ENCODE results near the gene GATA2.

GATA2 gene

DNA sequence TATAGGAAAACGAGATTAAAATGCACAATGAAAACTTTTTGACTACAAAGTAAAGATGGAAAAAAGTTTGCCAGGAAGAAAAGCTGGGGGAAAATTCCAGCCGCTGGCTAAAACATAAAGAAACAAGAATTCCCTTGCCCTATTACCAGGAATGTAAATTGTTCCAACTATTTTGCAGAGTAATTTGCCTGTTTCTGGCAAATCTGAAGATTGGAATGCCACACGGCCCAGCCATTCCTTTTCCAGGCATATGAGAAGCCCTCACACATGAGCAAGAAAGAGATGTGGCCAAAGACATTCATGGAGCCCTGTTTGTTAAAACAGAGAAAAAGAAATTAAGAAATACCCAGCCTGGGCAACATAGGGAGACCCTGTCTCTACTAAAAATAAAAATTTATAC lies 8.4 kb upstream of the GATA2 start:
- FAIRE-seq: no peak

GRCh38 chr3:128500556-128500955 lies 7.6 kb upstream of the GATA2 start:
- FAIRE-seq: no peak

GRCh38 chr3:128499724-128500275 lies 6.8 kb upstream of the GATA2 start:
- FAIRE-seq: no peak

DNA sequence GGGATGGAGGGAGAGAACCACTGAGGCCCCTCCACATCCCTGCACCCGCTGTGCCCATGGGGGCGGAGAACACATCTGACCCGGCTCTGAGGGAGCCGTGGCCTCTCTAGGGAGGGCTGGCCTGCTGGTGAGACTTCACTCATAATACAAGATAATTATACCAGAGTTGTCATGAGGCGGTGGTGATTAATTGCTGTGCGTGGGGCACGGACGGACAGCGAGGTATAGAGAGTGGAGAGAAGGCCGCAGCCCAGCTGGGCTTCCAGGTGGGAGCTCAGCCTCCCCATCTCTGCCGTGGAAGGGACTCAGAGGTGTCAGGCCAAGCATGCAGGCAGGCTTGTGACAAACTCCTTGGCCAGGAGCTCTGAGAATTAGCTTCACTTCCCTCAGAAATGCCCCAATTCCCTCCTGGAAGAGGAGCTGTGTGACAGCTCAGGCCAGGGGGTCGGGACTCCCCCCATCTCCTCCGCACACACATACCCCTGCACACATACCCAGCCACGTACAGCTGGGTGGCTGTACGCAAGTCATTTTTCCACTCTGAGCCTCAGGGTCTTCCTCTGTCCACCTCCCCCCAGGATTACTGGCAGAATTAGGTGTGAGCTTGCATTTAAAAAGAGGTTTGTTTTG lies 6.0 kb upstream of the GATA2 start:
- FAIRE-seq: no peak

- no peak for FAIRE-seq
Observed at GRCh38 chr3:128498127-128498626, 5.2 kb upstream of the GATA2 start.

DNA sequence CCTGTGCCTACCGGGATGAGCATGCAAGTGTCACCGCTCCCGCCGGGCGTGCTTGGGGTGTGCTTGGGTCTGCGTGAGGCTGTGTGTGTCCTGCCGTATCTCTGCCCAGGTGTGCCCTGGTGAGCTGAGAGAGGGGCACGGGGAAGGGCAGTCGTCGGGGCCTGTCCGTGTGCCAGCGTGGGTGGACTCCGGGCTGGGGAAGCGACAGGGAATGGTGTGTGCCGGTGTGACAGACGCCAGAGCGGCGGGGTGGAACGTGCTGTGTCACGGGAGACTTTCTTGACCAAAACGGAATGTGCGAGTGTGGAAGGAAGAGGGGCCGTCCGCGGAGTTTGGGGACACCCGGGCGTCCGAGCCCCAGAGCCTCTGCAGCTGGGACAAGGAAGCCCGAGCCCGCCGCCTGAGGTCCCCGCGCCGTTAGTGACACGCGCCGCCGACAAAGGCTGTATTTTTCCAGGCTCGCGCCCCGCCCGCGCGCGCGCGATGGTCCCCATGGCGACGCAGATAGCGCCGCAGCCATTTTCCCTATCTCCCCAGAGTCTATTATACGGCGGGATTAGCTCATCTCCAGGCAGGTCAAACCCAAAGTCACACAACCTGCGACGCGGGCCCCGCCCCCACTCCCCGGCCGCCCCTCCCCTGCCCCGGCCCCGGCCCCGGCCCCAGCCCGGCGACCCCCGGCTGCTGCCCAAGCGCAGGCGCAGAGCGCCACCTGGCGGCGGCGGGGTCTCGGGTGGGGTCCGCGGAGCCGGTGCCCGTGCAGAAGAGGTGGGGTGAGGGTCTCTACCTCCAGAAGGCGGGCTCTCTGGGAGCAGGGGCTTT lies 4.5 kb upstream of the GATA2 start:
- FAIRE-seq: no peak

DNA sequence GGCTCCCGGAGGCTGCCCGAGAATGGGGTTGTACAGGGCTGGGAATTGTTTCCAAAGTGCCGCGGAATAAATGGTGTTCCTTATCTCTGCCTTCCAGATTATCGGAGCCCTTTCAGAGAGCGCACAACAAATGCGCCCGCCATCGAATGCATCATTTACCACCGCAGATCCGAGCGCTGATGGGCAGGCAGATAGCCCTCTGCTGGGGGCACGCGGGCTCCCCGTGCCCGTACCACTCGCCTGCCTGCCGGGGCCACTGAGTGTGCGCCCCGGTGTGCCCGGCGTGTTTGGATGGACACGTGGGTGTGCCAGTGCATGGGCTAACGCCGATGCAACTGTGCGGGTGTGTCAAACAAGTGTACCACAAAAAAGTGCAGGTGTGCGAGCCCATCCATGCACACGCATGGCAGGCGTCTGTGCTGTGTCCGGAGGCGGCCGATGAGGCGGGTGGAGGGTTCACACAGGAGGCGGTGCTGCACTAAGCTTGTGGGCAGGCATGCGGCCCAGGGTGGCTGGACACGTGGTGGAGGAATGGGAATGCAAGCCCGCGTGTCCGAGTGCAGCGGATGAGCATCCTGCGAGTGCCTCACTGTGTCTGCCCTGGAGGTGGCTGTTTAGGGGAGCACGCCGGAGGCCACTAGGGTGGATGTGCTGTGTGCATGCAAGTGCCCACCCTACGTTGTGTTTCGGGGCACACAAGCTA lies 3.8 kb upstream of the GATA2 start:
- no peak for FAIRE-seq

DNA sequence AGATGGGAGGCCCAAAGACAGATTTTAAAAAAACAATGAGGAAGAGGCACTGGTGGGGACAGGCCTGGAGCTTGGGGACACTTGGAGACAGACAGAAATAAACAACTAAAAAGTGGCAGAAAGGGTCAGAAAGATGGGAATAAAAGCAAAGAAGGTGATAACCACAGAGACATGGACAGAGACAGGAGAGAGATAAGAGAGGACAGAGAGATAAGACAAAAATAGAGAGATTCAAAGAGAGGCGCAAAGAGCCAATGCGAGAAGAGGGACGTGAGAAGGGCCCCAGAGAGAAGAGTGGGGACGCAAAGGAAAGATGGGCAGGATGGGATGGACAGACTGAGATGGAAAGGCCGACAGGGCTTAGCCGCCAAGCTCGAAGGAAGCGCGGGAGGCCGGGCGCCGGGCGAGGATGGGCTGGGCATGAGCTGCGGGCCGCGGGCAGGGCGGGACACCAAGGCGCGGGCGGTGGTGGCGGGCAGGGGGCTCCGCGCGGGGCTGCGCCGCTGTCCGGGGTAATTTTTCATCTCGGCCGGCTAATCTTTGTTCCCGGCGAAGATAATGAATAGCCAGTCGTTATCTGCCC lies 3.1 kb upstream of the GATA2 start:
- no peak for FAIRE-seq

GRCh38 chr3:128495435-128495970 lies 2.5 kb upstream of the GATA2 start:
- no peak for FAIRE-seq

DNA sequence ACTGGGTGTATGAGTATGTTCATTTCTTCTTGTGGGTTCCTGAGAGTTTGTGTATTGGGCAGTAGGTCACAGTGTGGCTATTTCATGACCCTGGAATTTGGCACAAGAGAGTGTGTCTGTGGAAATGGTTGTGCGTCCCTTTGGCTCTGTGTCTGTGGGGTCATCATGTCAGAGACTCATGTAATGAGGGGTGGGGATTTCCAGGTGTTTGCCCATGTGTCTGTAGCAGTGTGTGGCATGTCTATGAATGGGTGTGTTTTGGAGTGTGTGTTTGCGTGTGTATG lies 1.3 kb upstream of the GATA2 start:
- FAIRE-seq: no peak

- FAIRE-seq: no peak
Observed at GRCh38 chr3:128493570-128494366, 767 bp upstream of the GATA2 start.

DNA sequence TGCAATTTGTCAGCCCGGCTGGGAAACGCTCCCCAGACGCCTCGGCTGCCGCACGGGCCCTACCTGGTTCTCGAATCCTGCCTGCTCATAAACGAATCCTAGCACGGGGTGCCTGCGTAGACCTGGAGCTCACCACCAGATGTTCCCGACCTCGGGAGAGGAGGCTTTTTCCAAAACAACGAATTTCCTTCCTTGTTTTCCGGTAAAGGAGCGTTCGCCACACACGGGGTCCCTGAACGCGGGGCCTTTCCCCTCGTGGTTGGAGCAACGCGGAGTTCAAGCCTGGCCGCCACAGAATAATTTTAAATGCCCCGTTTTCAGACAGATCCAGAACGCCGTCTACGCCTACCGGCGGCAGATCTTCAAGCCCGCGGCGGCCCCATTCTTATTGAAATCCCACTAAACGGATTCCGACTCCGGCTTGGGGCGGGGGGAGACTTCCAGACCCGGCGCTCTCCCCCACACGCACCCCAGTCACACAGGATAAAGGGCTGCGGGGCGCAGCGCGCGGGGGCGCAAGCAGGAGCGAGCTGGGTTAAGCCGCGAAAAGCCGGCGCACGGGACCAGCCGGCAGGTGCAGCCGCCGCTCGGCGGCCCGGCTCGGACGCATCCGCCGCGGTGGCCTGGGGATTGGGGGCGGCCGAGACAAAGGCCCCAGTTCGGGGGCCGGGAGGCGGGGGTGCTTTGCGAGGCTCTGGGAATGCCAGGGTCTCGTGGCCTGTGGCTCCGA lies 895 bp downstream of the GATA2 start:
- no peak for FAIRE-seq

DNA sequence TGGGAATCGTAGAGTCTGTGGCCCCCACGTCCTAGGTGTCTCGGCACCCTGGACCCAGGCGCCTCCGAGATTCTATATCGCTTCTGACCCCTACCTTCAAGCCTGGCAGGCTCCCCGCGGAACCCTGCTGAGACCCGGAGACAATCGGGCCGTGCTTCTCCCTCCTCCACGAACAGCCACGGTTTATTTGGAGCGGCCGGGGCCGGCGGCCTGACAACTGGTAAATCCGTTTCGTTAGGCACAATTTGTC lies 1.4 kb downstream of the GATA2 start:
- no peak for FAIRE-seq

DNA sequence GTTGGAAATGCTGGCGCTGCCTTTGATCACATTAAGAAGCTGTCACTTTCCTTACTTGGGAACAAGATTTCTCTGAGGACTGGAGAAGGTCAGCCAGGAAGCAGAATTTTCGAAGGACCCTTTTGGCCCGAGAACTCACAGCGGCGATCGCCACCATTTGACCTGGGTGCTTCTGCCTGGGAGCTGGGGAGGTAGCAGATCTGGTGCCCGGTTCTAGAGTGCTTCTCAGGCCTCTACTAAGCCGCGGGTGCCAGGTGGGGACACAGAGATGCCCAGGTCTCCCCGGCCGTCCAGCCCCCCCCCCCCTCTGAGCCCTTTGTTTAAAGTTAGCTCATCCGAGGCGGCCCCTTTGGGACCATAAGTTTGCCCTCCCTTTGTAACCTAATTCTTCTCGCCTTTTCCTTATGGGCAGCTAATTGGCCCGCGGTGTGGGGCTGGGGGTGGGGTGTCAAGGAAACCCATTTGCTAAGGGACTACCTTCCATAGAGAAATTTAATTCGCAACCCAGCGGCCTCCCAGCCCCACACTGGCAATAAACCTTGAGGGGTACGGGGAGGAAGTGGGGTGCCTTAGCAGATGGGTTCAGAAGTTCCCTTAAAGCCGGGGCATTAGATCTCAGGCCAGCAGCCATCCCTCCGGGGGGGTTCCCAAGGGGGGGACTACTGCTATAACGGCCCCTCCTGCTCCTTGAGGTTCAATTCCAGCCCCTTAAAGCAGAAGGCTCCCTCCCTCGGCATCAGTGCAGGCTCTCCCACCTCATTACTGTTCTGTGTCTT lies 1.9 kb downstream of the GATA2 start:
- no peak for FAIRE-seq

- FAIRE-seq: no peak
Observed at GRCh38 chr3:128490650-128490914, 2.4 kb downstream of the GATA2 start.

GRCh38 chr3:128489927-128490649 lies 2.9 kb downstream of the GATA2 start:
- FAIRE-seq: no peak

DNA sequence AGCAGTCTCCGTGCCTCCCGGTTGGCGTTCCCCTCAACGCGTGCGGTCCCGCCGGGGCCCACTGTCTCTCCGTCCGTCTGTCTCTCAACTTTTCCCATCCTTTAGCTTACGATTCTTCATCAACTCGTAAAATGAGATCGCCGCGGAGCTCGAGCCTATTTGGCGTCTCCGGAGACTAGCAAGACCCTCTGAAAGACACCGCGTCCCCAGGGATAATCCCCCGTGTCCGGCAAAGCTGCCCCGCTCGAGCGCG lies 3.4 kb downstream of the GATA2 start:
- no peak for FAIRE-seq

- FAIRE-seq: no peak
Observed at GRCh38 chr3:128488991-128489673, 3.9 kb downstream of the GATA2 start.

GRCh38 chr3:128488636-128488990 lies 4.4 kb downstream of the GATA2 start:
- no peak for FAIRE-seq
